ENCODE measurements around the gene MAEA. TPM values are rescaled to one million over a fixed set of nuclear protein-coding genes. Genes with fewer than 3 reads are reported as not detected.
"Not testable (repeated sequence)": the region's sequence is repeated elsewhere in the genome, so short reads cannot be mapped to it uniquely, and the experiment has no call there.

The MAEA gene
- total RNA-seq, 1 donor from 2014 or later, result 46.8 TPM

GRCh38 chr4:1318488-1319213, 29.0 kb downstream of the MAEA start:
- DNase-seq (ENCODE audit: low spot score), result no peak

- DNase-seq (ENCODE audit: low spot score), result no peak
These were observed 31.8 kb downstream of the MAEA start for GRCh38 chr4:1321486-1321885.

- DNase-seq (ENCODE audit: low spot score), result no peak
These were observed 32.4 kb downstream of the MAEA start for GRCh38 chr4:1321946-1322650.

- DNase-seq (ENCODE audit: low spot score), result no peak
These were observed 33.6 kb downstream of the MAEA start for GRCh38 chr4:1323280-1323634.

- DNase-seq (ENCODE audit: low spot score), result no peak
These were observed 34.1 kb downstream of the MAEA start for GRCh38 chr4:1323635-1324442.

- not testable (repeated sequence) for DNase-seq (ENCODE audit: low spot score)
These were observed 34.9 kb downstream of the MAEA start for GRCh38 chr4:1324443-1325175.

GRCh38 chr4:1325176-1325480, 35.4 kb downstream of the MAEA start:
- DNase-seq (ENCODE audit: low spot score), result no peak

GRCh38 chr4:1325681-1326635, 36.3 kb downstream of the MAEA start:
- DNase-seq (ENCODE audit: low spot score), result no peak

GRCh38 chr4:1326751-1327525, 37.2 kb downstream of the MAEA start:
- no peak for DNase-seq (ENCODE audit: low spot score)

GRCh38 chr4:1327526-1328266, 38.0 kb downstream of the MAEA start:
- no peak for DNase-seq (ENCODE audit: low spot score)

GRCh38 chr4:1328267-1329155, 38.8 kb downstream of the MAEA start:
- no peak for DNase-seq (ENCODE audit: low spot score)

GRCh38 chr4:1329408-1330371, 40.0 kb downstream of the MAEA start:
- no peak for DNase-seq (ENCODE audit: low spot score)

- DNase-seq (ENCODE audit: low spot score), result no peak
These were observed 41.3 kb downstream of the MAEA start for GRCh38 chr4:1330761-1331590.

GRCh38 chr4:1331591-1332353, 42.1 kb downstream of the MAEA start:
- no peak for DNase-seq (ENCODE audit: low spot score)

GRCh38 chr4:1332686-1333085, 43.0 kb downstream of the MAEA start:
- DNase-seq (ENCODE audit: low spot score), result no peak
